GM19193 (cell line): ENCODE results near the gene GCNT2.

ENCODE experiments used
- POLR2A ChIP-seq: IDR thresholded peaks from 4 replicates; pipeline ENCODE4 v1.6.1; 2011; ENCODE audit not compliant: insufficient read depth, insufficient read length; ENCODE audit errors: extremely low read depth

Gene GCNT2

GRCh38 chr6:10609038-10609437, 87.9 kb downstream of the GCNT2 start:
- TF ChIP-seq POLR2A, result no peak

- no peak for TF ChIP-seq POLR2A
These were observed 89.1 kb downstream of the GCNT2 start for GRCh38 chr6:10610289-10610688.

- no peak for TF ChIP-seq POLR2A
These were observed 91.0 kb downstream of the GCNT2 start for GRCh38 chr6:10612161-10612560.

- no peak for TF ChIP-seq POLR2A
These were observed 91.9 kb downstream of the GCNT2 start for GRCh38 chr6:10613077-10613476.

- TF ChIP-seq POLR2A, result no peak
These were observed 92.6 kb downstream of the GCNT2 start for GRCh38 chr6:10613723-10614122.

GRCh38 chr6:10615675-10616074, 94.5 kb downstream of the GCNT2 start:
- no peak for TF ChIP-seq POLR2A

GRCh38 chr6:10617008-10617696, 96.0 kb downstream of the GCNT2 start:
- no peak for TF ChIP-seq POLR2A

GRCh38 chr6:10618409-10618808, 97.3 kb downstream of the GCNT2 start:
- no peak for TF ChIP-seq POLR2A

GRCh38 chr6:10621213-10621612, 100.1 kb downstream of the GCNT2 start:
- no peak for TF ChIP-seq POLR2A

GRCh38 chr6:10621847-10622246, 100.7 kb downstream of the GCNT2 start:
- TF ChIP-seq POLR2A, result no peak

GRCh38 chr6:10624836-10625235, 103.7 kb downstream of the GCNT2 start:
- TF ChIP-seq POLR2A, result no peak

- no peak for TF ChIP-seq POLR2A
These were observed 105.1 kb downstream of the GCNT2 start for GRCh38 chr6:10626154-10626741.

- no peak for TF ChIP-seq POLR2A
These were observed 106.6 kb downstream of the GCNT2 start for GRCh38 chr6:10627800-10628199.

- no peak for TF ChIP-seq POLR2A
These were observed 109.0 kb downstream of the GCNT2 start for GRCh38 chr6:10630178-10630577.

- no peak for TF ChIP-seq POLR2A
These were observed 112.1 kb downstream of the GCNT2 start for GRCh38 chr6:10633216-10633615.

- no peak for TF ChIP-seq POLR2A
These were observed 119.3 kb downstream of the GCNT2 start for GRCh38 chr6:10640412-10640811.
